ENCODE data around the gene HOPX.
"Not testable (repeated sequence)": the region's sequence is repeated elsewhere in the genome, so short reads cannot be mapped to it uniquely, and the experiment has no call there.

HOPX gene

DNA sequence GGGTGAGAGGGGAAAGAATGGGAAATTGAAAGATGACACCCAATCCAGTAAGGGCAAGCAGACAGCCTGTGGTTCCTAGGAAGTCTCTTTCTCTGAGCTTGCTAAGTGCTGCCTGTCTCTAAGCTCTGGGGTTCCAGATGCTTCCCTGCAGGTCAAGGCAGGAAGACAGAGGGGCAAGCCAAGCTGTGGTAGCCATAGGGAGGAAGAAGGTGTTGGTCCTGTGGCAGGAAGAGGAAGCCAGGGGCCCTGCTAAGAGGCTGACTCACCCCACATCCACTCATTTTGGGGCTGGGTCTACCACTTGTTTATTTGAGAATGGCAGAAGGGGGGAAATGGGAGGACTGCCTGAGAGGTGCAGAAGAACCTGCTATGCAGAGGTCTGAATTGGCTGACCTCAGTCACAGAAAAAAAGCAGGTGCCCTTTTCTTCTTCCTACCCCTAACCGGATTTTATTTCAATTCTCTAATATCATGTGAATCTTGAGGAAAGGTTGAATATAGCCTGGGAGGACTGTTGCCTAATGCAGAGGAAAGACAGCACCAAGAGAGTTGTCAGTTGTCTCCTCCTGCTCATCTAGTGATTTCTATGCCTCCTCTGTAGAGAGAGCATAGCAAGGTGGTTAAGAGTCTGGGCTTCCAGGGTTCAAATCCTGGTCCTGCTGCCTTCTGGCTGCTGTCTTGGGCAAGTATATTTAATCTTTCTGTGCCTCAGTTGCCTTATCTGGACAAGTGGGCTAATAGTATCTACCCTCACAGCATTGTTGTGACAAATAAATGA, 27.4 kb downstream of the HOPX start:
- peak; percentile 38 for DNase-seq

DNA sequence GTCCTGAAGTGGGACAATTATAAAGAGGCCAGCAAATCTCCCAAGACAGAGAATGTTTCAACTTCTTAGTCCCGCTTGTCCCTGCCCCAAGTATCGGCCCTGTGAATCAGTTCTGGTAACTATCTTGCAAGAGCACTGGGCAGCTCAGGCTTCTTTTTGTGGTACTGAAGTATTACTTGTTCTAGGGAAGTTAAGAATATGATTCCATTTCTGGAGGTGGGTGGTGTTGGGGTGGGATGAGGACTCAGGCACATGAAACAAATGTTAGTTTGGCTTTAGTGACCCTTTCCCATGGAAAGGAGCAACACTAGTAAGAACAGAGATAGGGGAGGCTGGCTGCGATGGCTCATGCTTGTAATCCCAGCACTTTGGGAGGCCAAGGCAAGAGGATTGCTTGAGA, 28.9 kb downstream of the HOPX start:
- no peak for DNase-seq

DNA sequence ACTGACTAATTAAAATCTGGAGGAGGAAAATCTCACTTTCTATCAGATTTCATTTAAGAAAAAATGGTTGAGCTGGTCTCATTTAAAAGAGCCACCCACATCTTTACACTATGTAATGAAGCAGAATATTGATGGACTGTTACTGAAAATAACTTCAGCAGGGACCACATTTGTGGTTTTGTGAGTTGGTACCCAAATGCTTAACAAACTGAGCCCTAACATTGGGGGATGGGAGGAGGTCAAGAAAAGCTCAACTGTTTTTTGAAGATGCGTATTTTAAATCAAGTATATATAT, 30.1 kb downstream of the HOPX start:
- DNase-seq = no peak

DNA sequence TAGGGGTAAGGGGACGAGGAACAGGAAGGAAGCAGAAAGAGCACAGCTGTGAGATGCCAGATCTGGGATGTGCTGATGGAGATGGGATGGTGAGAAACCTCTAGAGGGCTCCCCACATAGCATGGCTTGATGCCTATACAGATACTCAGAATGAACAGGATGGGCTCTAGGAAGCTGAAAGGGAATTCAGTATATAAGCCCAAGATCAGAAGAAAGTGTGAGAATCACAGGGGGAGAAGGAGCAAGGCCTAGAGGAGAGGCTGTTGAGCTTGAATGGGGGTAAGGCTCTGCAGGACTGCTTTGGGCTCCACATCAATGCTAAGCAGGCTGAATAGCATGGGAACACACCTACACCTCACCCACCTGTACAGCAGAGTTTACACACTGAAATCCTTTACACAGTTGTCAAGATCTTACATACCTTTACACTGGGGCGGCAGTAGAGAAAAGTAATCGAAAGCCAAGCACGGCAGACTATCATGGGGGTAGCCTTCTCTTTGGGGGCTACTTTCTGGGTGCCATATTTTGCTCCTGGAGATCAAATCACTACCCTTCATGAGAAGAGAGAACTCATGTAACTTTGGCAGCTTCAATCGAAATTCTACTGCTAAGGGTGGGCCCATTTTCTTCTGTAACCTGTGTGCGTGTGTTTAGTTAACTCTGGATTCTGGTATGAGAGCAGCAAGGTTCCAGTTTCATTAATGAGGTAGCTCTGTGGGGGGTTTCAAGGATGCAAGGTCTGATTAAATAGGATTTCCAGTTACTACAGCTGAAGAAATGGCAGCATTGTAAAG, 30.6 kb downstream of the HOPX start:
- DNase-seq = no peak

DNA sequence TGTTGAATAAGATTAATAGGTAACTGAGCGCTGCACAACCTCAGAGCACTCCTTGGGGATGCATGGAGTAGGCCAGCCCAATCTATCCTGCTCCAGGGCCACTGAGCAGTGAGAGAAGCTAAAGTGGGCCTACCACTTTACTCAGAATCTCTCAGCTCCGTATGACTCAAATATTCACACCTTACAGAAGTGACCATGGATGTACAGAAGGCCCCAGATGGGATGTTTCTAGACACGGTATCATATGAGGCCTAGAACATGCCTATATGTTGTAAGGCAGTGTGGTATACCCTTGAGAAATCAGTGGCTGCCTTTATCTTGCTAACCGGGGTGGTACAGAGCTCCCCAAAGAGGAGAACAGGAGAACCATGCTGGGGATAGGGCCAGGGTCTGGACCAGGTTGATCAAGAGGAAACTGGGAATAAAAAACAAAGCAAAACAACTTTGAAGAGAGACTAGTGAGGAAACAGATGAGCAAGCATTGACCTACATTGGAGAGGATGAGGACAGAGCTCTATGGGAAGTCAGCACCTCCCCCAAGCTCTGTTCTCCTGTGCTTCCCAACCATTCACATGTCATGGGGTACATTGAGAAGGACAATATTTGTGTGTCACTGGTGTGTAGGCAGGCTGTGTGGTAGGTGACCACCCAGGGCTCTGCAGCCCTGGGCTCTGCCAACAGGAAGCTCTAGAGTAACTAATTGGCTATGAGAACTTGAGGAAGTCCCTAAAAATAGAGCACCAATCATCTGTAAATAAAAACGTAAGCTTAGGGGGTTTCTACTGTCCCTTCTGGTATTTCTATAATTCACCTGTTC, 31.4 kb downstream of the HOPX start:
- no peak for DNase-seq

DNA sequence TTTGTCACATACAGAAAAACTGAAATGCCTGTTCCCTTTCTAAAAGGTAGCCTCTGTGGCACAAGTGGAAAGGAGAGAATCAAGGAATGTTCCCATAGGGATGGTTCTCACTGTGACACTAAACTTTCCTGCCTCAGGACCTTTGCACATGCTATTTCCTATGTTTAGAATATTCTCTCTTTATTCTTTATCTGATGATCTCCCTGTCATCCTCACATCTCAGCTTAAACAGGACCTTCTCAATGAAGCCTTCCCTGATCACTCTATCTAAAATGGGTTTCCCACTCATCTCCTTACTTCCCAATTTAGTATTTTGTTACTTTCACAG, 32.3 kb downstream of the HOPX start:
- DNase-seq = no peak

DNA sequence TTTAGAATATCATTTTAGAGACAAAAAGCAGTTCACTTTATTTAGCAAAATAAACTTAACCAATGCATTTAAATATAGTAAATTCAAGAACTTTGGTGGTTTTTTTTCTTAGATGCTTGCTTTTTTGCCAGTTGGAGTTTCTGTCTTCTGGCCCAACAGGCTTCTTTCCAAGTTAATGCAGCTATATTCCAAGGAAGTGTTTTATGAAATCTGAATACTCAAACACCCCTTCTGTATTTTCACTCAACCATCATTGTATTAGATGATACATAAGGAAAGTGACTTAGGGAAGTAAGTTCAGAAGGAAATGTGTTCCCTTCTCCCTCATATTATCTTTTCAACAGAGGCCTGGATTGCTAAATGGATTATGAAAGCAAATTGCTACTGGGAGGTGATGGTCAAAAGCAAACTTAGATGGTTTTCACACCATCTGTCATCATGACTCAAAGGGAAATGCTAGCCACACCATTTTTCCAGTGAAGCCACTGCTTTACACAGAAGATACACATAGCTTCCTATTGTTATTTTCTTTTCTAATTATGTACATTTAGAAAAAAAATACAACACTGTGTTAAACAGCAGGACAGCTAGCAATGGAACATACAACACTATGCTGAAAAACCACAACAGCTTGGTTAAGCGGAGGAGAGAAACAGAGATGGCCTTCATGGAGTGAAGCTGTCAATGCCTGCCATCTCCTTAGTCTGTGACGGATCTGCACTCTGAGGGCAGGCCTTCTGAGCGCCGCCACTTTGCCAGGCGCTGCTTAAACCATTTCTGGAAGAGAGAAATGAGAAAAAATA, 32.9 kb downstream of the HOPX start:
- DNase-seq = no peak

DNA sequence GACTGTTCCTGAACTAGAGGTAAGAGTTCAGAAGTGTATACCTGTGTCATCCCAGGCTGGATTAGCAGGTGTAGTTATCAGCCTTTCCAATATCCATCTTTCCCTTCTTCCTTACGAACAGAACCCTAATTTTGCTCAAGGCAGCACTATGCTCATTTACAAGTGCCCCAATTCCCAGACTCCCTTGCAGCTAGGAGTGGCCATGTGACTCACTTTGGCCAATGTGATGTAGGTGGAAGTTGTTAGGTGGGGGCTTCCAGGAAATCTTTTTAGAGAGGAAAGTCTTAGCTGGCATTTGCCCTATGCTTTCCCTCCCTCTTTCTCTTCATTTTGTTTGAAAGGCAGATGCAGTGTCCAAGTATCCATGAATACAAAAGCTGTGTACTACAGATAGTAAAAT, 34.8 kb downstream of the HOPX start:
- DNase-seq = no peak

DNA sequence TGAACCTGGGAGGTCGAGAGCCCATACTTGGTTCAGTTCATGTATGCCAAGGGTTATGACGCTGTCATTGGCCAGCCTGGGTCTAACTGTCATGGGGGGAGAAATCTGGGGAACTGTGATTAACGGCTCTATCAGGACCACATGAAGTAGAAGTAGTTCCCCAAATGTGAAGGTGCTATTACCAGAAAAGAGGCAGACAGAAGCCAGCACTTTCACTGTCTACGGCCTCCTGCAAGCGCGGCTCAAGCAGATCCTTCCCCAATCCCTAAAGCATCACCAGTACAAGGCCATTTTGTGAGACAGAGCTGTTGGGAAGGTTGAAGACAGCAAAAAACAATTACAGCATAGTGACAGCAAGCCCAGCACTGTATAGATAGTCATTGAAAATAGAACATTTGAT, 37.5 kb downstream of the HOPX start:
- DNase-seq = no peak

DNA sequence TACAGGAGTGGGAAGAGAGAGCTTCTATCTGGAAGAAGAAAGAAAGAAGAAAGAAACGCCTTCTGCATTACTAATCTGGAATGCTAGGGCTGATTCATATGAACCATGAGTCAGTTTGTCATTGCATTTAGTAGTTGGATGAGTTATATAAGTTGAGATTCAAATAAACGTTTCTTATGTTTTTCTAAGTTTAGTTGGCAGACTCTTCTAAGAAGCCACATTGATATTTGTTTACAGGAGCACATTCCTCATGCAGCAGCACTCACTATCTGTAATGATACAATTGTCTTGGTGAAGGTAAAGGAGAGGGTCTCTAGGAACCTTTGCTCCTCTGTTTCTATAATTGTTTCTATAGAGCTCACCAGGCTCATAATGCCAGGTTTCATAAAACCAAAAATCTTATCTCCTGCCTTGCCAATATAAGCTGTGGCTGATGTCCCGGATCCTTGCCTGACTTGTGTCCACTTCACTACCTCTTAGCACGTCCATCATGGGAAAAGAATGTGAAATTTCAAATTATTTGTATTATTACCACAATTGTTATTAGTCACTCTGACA, 39.5 kb downstream of the HOPX start:
- DNase-seq = no peak

DNA sequence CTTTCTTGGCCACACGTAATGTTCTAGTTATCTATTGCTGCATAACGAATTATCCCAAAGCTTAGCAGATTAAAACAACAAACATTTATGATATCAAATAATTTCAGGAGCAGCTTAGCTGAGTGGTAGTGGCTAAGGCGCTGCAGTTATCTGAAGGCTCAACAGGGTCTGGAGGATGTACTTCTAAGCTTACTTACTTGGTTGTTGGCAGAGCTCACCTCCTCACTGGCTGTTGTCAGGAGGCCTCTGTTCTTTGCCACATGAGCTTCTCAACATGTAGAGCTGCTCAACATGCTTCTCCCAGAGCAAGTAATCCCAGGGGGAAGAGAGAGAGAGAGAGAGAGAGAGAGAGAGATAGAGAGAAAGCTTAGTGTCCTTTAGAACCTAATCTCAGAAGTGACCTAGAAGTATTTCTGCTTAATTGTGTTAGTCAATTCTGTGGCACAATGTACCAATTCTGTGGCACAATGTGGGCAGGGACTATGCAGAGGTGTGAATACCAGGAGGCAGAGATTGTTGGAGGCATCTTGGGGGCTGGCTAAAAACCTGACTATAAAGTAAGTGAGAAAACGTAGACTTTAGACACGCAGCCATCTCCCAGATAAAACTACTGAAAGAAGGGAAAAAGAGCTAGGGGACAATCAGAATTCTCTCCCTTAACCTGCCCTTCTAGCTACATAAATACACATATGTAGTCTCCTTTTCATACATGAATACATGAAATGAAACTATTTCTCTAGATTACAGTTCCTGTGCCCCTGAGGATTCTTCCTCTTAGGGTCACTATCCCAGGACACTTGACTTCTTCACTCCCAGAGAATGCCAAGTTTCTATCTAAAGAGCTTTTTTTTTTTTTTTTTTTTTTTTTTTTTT, 40.2 kb downstream of the HOPX start:
- peak; percentile 36 for DNase-seq

DNA sequence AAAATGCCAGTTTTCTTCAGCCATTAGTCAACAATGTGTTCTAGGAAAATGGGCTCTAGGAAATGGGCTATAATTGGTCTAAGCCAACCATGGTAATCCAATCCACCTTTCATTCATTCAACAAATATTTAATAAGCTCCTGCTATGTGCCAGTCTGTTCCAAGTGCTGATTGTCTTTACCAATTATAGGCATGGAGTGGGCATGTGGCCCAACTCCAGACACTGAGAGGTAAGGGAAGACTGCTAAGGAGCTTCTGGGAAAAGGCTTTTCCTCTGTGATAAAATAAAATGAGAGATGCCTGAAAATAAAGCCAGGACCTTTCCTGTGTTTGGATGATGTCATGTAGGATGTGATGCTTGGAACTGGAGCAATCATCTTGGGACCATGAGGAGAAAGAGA, 43.3 kb downstream of the HOPX start:
- DNase-seq = no peak

DNA sequence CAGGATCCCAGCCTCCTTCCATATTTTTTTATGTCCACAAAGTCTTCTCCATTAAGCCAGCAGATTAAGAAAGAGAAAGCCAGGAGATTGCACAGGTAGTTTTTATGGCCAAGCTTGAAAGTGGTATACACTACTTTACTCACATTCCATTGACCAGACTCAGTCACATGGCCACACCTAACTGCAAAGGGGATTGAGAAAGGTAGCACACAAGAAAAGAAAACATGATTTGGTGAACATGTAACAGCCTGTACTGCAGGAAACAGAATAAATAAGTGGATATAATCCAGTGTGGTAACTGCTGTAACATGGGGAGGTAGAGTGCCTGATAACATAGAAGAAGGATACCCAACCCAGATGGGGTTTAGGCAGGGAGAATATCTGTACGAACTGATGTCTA, 43.9 kb downstream of the HOPX start:
- DNase-seq = no peak

DNA sequence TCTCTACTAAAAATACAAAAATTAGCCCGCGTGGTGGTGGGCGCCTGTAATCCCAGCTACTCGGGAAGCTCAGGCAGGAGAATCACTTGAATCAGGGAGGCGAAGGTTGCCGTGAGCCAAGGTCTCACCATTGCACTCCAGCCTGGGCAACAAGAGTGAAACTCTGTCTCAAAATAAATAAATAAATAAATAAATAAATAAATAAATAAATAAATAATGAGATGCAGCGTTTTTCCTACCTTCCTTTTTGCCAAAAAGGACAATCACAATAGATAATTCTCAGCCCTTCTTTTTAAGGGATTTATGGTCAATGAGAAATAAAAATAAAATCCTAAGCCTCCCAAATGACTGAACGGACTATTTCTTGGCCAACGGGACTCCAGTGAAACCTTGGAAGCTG, 46.1 kb downstream of the HOPX start:
- DNase-seq = not testable (repeated sequence)

DNA sequence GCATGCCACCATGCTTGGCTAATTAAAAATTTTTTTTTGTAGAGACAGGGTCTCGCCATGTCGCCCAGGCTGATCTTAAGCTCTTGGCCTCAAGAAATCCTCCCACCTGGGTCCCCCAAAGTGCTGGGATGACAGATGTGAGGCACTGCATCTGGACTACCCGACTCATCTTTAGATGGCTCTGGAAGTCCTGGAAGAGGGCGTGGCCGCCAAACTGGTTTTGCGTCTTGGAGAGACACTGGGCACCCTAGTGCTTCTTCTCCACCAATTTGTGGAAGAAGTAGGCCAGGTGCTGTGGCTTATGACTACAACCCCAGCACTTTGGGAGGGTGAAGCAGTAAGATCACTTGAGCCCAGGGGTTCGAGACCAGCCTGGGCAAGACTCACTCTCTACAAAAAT, 47.6 kb downstream of the HOPX start:
- DNase-seq = no peak

DNA sequence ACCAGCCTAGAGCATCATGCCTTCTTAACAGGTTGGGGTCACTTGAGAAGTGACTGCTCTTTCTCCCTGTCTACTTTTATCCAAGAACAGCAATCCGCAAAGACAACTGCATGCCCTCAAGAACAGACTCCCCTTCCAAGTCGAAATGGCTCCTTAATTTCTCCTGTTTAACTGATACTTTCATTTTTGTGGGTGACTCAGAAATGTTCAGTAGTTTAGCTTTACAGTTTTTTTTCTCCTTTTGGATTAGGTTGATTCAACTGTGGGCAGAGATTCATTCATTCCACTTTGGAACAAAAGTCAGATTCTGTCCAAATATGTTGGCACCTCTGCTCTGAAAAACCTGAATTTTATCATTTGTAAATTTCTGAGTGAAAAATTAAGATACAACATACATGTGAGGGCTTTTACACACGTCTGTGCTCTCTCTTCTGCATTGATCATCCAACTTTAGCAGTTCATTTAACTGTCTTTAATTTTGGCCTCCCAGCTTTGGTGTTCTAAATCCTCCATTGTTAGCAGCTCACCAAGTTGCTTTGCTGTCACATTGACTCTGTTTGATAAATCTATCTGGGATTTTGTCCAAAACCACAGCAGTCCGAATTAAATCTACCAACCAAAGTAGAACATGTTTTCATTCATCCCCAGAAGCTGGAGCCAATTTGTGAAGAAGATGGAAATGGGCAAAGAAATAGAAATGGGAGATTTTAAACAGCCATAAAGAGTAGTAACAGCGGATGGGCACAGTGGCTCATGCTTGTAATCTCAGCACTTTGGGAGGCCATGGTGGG, 50.0 kb downstream of the HOPX start:
- no peak for DNase-seq

DNA sequence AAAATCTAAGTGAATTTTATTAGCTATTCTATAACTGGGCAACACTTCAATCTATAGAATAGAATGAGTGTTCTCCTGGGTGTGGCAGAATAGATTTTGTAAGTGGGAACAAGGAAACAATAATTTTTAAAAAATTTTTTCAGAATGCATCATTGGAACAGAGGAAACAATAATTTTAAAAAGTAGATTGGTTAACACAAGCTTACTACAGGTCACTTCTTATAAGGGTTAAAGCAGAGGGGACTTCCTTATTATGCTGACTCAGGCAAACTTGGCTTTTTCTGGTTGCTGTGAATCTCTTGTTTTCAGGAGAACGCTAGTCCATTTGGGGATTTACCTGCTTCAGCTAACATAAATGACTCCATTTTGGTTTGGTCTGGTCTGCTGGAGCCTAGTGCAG, 52.5 kb downstream of the HOPX start:
- DNase-seq = no peak

DNA sequence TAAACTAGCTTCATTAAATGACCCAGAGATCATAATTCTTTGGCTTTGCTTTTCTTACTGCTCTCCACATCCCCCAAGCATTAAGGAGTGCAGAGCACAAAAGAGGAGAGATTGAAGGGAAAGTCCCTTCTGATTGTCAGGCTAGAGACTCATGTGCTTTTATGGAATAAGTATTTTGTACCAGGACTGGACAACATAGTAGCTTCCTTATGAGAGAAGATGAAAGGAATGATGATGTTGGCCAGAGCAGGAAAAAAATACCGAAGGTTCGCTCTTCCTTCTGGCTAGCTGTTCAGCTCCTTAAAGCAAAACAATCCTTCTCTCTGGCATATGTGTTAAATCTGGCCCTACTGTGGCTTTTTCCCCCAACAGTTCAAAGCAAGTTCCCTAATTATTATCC, 53.1 kb downstream of the HOPX start:
- DNase-seq = no peak

DNA sequence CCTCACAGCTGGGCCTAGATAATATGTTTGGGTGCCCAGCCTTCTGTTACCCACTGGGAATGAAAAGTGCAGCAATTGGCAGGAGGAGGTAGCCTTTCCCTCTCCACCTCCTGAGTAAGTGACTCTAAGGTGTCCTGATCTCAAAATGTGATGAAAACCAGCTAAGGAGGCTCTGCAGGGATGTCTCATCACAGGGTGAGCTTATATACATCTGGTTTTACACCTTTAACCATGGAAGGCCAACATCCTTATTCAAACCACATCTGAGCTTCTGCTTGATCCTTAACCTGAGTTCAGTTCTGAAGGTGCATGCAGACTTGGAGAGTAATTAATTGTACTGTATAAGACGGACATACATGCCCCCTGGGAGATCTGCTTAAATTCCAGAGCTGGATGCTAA, 53.7 kb downstream of the HOPX start:
- DNase-seq = no peak

DNA sequence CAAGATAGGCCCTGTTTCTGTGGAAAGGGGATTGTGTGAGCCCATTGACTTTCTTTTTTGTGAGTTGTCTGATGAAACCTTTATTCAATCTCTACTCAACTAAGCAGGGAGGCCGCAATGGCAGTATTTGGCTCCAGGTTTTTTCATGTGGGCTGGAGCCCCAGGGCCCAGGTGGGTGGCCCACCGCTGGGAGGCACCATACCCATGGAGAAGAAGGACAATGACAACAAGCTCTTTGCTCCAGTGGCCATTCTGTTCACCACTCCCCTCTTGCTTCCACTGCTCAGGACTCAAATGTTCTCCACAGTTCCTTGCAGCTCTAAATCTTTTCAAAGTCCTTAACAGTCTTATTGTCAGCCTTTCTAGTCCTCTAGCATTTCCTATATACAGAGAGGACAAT, 54.1 kb downstream of the HOPX start:
- peak; percentile 23 for DNase-seq

DNA sequence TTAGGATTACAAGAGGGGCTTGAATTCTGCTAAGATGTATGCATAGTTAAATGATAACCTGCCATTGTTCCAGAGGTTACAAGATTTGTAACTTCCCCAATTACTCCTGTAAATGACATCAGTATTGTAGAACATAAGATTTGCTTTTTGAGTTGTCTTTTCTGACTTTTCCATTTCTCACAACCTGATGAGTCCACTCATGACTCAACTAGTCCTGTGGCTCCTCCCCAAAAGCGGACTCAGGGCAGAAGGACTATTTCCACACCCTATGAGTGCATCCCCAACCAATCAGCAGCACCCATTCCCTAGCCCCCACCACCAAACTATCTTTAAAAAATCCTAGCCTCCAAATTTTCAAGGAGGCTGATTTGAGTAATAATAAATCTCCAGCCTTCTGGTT, 54.7 kb downstream of the HOPX start:
- no peak for DNase-seq

Data from activated naive CD4-positive, alpha-beta T cell treated with Interleukin-2 at 50 U/mL for 16 hours (primary cell).